ENCODE measurements around the gene PCSK7.

The PCSK7 gene

GRCh38 chr11:117230286-117230961 is 1.4 kb downstream of the PCSK7 start (continued):
- TF ChIP-seq ZNF37A (tag by site-specific recombination; IDR thresholded peaks at IDR 0.05) (no peak), ZNF530 (tag by site-specific recombination; IDR thresholded peaks at IDR 0.05; ENCODE audit: low read depth) (no peak), ZNF488 (tag by site-specific recombination; IDR thresholded peaks at IDR 0.05) (no peak)

GRCh38 chr11:117229931-117230285 is 2.0 kb downstream of the PCSK7 start:
- POLR2A ChIA-PET, result interaction anchor here (0.5 kb wide), 1 partner anchor 102 kb away, joined by 3 read pairs; no protein-coding TSS in a partner anchor
- Histone ChIP-seq H3K9me3 (ENCODE audit: control insufficient read depth, insufficient read depth, low read depth, low read length) (no peaks in the 10 kb centered on the region), H3K27ac (ENCODE audit: extremely low read depth, low read depth, low read length) (no peak overlapping the region), H3K4me1 (ENCODE audit: control insufficient read depth, insufficient read depth, low read length) (no peaks in the 10 kb centered on the region), H3K36me3 (ENCODE audit: control insufficient read depth in 2 of 2, insufficient read depth in 1 of 2, low read length in 2 of 2) (peaks cover 0 to 56% of the 10 kb centered on the region in 2 experiments; a peak in 1 of 3 replicates), H3K4me3 (ENCODE audit: low read depth, low read length) (no peak overlapping the region)
- TF ChIP-seq SETDB1 (IDR thresholded peaks at IDR 0.05; ENCODE audit: insufficient read length, low read length), result no peak
- TF ChIP-seq REST (tag by site-specific recombination; IDR thresholded peaks at IDR 0.05), result no peak
- TF ChIP-seq ZBTB8A (tag by site-specific recombination; IDR thresholded peaks at IDR 0.05), result no peak
- peak; percentile 18; the same call in 1 of the 2 replicates for TF ChIP-seq GLIS1 (tag by site-specific recombination; IDR thresholded peaks at IDR 0.05)
- no peak for TF ChIP-seq ZNF596 (tag by site-specific recombination; IDR thresholded peaks at IDR 0.05)
- no peak for TF ChIP-seq ZFHX2 (tag by site-specific recombination; conservative IDR thresholded peaks at IDR 0.05)
- no peak for TF ChIP-seq ZNF2 (tag by site-specific recombination; IDR thresholded peaks at IDR 0.05)
- no peak for TF ChIP-seq ZNF621 (tag by site-specific recombination; IDR thresholded peaks at IDR 0.05)
- TF ChIP-seq ZNF670 (tag by site-specific recombination; IDR thresholded peaks at IDR 0.05; ENCODE audit: low read depth), result no peak
- TF ChIP-seq ZNF146 (tag by site-specific recombination; IDR thresholded peaks at IDR 0.05), result no peak
- TF ChIP-seq ZIC2 (tag by site-specific recombination; IDR thresholded peaks at IDR 0.05), result peak; percentile 41
- CTCF ChIA-PET, result interaction anchor here (0.6 to 8.1 kb wide), 5 partner anchors 8 to 497 kb away, joined by 3 to 71 read pairs (median 5); partner anchors contain the start of gene SIDT2

- H3K36me3 ChIP-seq (ENCODE audit: control insufficient read depth in 2 of 2, insufficient read depth in 1 of 2, low read length in 2 of 2), result peaks cover 0 to 59% of the 10 kb centered on the region in 2 experiments; a peak in 1 of 3 replicates
- no peaks in the 10 kb centered on the region for H3K4me1 ChIP-seq (ENCODE audit: control insufficient read depth, insufficient read depth, low read length)
- ChIA-PET POLR2A (interaction anchor here (0.5 to 1.0 kb wide), 2 partner anchors 85 to 102 kb away, joined by 3 to 5 read pairs; partner anchors contain the start of gene PAFAH1B2), CTCF (interaction anchor here (1.3 to 8.1 kb wide), 3 partner anchors 7 to 497 kb away, joined by 5 to 71 read pairs (median 11); partner anchors contain the start of gene SIDT2)
- no peaks in the 10 kb centered on the region for H3K9me3 ChIP-seq (ENCODE audit: control insufficient read depth, insufficient read depth, low read depth, low read length)
- no peak overlapping the region for H3K27ac ChIP-seq (ENCODE audit: extremely low read depth, low read depth, low read length)
- H3K4me3 ChIP-seq (ENCODE audit: low read depth, low read length), result no peak overlapping the region
- no peak for TF ChIP-seq ZNF2 (tag by site-specific recombination; IDR thresholded peaks at IDR 0.05)
- no peak for TF ChIP-seq ELK4 (IDR thresholded peaks at IDR 0.05; ENCODE audit: borderline replicate concordance, low read depth, low read length)
- no peak for TF ChIP-seq KLF17 (tag by site-specific recombination; IDR thresholded peaks at IDR 0.05)
- no peak for TF ChIP-seq ZNF623 (tag by site-specific recombination; IDR thresholded peaks at IDR 0.05)
- no peak for TF ChIP-seq ZNF148 (tag by site-specific recombination; IDR thresholded peaks at IDR 0.05; ENCODE audit: borderline replicate concordance)
- TF ChIP-seq EGR2 (tag by site-specific recombination; IDR thresholded peaks at IDR 0.05; ENCODE audit: low read depth), result no peak
- no peak for TF ChIP-seq ZNF645 (tag by site-specific recombination; IDR thresholded peaks at IDR 0.05)
- TF ChIP-seq ZNF580 (tag by site-specific recombination; IDR thresholded peaks at IDR 0.05), result no peak
- TF ChIP-seq ZFP41 (tag by site-specific recombination; IDR thresholded peaks at IDR 0.05; ENCODE audit: borderline replicate concordance), result no peak
These were observed 2.5 kb downstream of the PCSK7 start for GRCh38 chr11:117229411-117229810.

Data from HEK293 (cell line).